SK-N-SH treated with all-trans-retinoic acid at 6 μM for 48 hours (cell line): ENCODE measurements around the gene CNGB1.

Experiments used
- ATAC-seq: fragments of 200-7000 bp; cut with Tn5 transposase; 3 replicates; pipeline ENCODE4 v1.9.1; 2020; ENCODE audit warnings: mild to moderate bottlenecking, moderate library complexity
- ARNTL ChIP-seq: fragments of 450-650 bp; formaldehyde crosslinking; IDR thresholded peaks from 2 replicates; pipeline ENCODE4 v1.5.0; 2020; ENCODE audit warnings: low read depth, mild to moderate bottlenecking, moderate library complexity, borderline replicate concordance
- BACH2 ChIP-seq: fragments of 250-450 bp; sonication (Bioruptor Pico); IDR thresholded peaks from 2 replicates; pipeline ENCODE4 v1.9.0; 2021; ENCODE audit warnings: mild to moderate bottlenecking, borderline replicate concordance
- CSDC2 ChIP-seq: fragments of 250-450 bp; sonication (Bioruptor Pico); IDR thresholded peaks from 2 replicates; pipeline ENCODE4 v1.5.0; 2020; ENCODE audit warnings: mild to moderate bottlenecking, moderate library complexity
- GLIS3 ChIP-seq: fragments of 250-450 bp; sonication (Bioruptor Pico); IDR thresholded peaks from 2 replicates; pipeline ENCODE4 v1.5.0; 2020; ENCODE audit warnings: mild to moderate bottlenecking, moderate library complexity
- ISL1 ChIP-seq: fragments of 250-450 bp; sonication (Bioruptor Pico); IDR thresholded peaks from 2 replicates; pipeline ENCODE4 v2.1.2; 2022; ENCODE audit warnings: mild to moderate bottlenecking, moderate library complexity
- OSR1 ChIP-seq: fragments of 250-450 bp; sonication (Bioruptor Pico); IDR thresholded peaks from 2 replicates; pipeline ENCODE4 v1.8.0; 2022; ENCODE audit warnings: moderate library complexity, mild to moderate bottlenecking, inconsistent platforms
- PPARA ChIP-seq: fragments of 250-450 bp; sonication (Bioruptor Pico); IDR thresholded peaks from 2 replicates; pipeline ENCODE4 v1.5.0; 2020; ENCODE audit warnings: mild to moderate bottlenecking, borderline replicate concordance
- RARB ChIP-seq: fragments of 250-450 bp; sonication (Bioruptor Pico); IDR thresholded peaks from 2 replicates; pipeline ENCODE4 v1.8.0; 2021; ENCODE audit warnings: mild to moderate bottlenecking, moderate library complexity
- SNAI2 ChIP-seq: fragments of 250-450 bp; sonication (Bioruptor Pico); IDR thresholded peaks from 2 replicates; pipeline ENCODE4 v1.5.0; 2020; ENCODE audit warnings: mild to moderate bottlenecking, moderate library complexity
- TCF4 ChIP-seq: fragments of 250-450 bp; sonication (Bioruptor Pico); IDR thresholded peaks from 2 replicates; pipeline ENCODE4 v1.8.0; 2021; ENCODE audit warnings: mild to moderate bottlenecking, moderate library complexity, borderline replicate concordance
- ZC3H10 ChIP-seq: fragments of 250-450 bp; sonication (Bioruptor Pico); IDR thresholded peaks from 2 replicates; pipeline ENCODE4 v1.5.1; 2021; ENCODE audit warnings: mild to moderate bottlenecking, moderate library complexity
- ZFP3 ChIP-seq: fragments of 250-450 bp; sonication (Bioruptor Pico); IDR thresholded peaks from 2 replicates; pipeline ENCODE4 v1.5.0; 2020; ENCODE audit warnings: mild to moderate bottlenecking, moderate library complexity
- ZFP30 ChIP-seq: fragments of 450-650 bp; formaldehyde crosslinking; IDR thresholded peaks from 2 replicates; pipeline ENCODE4 v1.5.0; 2022; ENCODE audit warnings: mild to moderate bottlenecking, moderate library complexity
- ZNF70 ChIP-seq: fragments of 450-650 bp; formaldehyde crosslinking; IDR thresholded peaks from 2 replicates; pipeline ENCODE4 v1.5.0; 2020; ENCODE audit warnings: mild to moderate bottlenecking, moderate library complexity
- ZNF8 ChIP-seq: fragments of 450-650 bp; formaldehyde crosslinking; IDR thresholded peaks from 2 replicates; pipeline ENCODE4 v1.5.0; 2020; ENCODE audit warnings: mild to moderate bottlenecking, moderate library complexity
- TF ChIP-seq, protein P1 (sequence below): fragments of 250-450 bp; sonication (Bioruptor Pico); IDR thresholded peaks from 2 replicates; pipeline ENCODE4 v1.5.0; 2020; ENCODE audit warnings: mild to moderate bottlenecking, moderate library complexity
- TF ChIP-seq, protein P2 (sequence below): fragments of 250-450 bp; sonication (Bioruptor Pico); IDR thresholded peaks from 2 replicates; pipeline ENCODE4 v1.8.0; 2021; ENCODE audit warnings: low read depth, mild to moderate bottlenecking, moderate library complexity, borderline replicate concordance
- TF ChIP-seq, protein P3 (sequence below): fragments of 250-450 bp; sonication (Bioruptor Pico); IDR thresholded peaks from 2 replicates; pipeline ENCODE4 v1.8.0; 2020; ENCODE audit warnings: mild to moderate bottlenecking, moderate library complexity, borderline replicate concordance
- TF ChIP-seq, protein P4 (sequence below): fragments of 250-450 bp; sonication (Bioruptor Pico); IDR thresholded peaks from 2 replicates; pipeline ENCODE4 v1.5.1; 2021; ENCODE audit warnings: mild to moderate bottlenecking, moderate library complexity
- TF ChIP-seq, protein P5 (sequence below): fragments of 250-450 bp; sonication (Bioruptor Pico); IDR thresholded peaks from 2 replicates; pipeline ENCODE4 v1.5.1; 2020; ENCODE audit warnings: low read depth, mild to moderate bottlenecking, moderate library complexity

The CNGB1 gene

DNA sequence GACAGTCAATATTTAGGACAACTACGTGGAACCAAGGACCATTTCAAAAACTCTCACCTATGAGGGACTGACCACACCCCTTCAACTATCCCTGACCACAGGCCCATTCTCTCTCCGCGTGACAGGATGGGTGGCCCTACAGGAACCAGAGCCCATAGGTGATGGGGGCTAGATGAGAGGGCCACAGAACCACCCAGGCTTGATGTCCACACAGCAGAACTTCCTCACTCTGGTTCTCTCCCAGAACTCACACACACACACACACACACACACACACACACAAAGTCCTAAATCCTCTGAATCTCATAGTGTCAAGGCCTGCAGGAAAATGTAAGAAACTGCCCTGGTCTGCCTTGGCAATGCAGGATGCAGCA, 28.1 kb upstream of the CNGB1 start:
- ATAC-seq = no peak

DNA sequence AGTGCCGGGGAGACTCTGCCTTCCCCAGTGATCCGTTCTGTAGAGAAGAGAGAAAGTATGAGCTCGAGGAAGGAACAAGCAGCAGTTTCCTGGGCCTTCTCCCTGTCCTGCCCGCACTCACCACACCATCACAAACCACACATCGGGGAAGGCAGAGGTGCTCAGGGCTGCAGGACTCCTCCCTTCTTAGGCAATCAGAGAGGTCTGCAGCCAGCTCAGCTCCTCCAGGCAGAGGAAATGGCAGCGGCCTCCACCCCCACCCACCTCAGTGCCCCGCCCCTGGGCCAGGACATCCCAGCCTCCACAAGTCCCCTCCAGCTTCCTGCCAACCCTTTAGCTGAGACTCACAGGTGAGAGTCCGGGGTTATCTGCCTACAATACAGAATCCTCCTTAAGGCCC, 27.6 kb upstream of the CNGB1 start:
- no peak for ATAC-seq

More for the DNA sequence above, 28.1 kb upstream of the CNGB1 start:
- no peak for TF ChIP-seq BACH2 (CRISPR knock-in tag)
- TF ChIP-seq, protein P1, sequence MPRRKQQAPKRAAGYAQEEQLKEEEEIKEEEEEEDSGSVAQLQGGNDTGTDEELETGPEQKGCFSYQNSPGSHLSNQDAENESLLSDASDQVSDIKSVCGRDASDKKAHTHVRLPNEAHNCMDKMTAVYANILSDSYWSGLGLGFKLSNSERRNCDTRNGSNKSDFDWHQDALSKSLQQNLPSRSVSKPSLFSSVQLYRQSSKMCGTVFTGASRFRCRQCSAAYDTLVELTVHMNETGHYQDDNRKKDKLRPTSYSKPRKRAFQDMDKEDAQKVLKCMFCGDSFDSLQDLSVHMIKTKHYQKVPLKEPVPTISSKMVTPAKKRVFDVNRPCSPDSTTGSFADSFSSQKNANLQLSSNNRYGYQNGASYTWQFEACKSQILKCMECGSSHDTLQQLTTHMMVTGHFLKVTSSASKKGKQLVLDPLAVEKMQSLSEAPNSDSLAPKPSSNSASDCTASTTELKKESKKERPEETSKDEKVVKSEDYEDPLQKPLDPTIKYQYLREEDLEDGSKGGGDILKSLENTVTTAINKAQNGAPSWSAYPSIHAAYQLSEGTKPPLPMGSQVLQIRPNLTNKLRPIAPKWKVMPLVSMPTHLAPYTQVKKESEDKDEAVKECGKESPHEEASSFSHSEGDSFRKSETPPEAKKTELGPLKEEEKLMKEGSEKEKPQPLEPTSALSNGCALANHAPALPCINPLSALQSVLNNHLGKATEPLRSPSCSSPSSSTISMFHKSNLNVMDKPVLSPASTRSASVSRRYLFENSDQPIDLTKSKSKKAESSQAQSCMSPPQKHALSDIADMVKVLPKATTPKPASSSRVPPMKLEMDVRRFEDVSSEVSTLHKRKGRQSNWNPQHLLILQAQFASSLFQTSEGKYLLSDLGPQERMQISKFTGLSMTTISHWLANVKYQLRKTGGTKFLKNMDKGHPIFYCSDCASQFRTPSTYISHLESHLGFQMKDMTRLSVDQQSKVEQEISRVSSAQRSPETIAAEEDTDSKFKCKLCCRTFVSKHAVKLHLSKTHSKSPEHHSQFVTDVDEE (CRISPR knock-in tag) = no peak

More for the DNA sequence above, 27.6 kb upstream of the CNGB1 start:
- TF ChIP-seq SNAI2 (CRISPR knock-in tag) (no peak), RARB (CRISPR knock-in tag) (no peak), ARNTL (CRISPR knock-in tag) (no peak), TCF4 (no peak), GLIS3 (CRISPR knock-in tag) (no peak), ZNF8 (CRISPR knock-in tag) (no peak), PPARA (CRISPR knock-in tag) (no peak), OSR1 (CRISPR knock-in tag) (no peak), ZC3H10 (CRISPR knock-in tag) (no peak), ZNF70 (no peak), BACH2 (CRISPR knock-in tag) (no peak), ZFP3 (CRISPR knock-in tag) (no peak), ZFP30 (CRISPR knock-in tag) (no peak), ISL1 (CRISPR knock-in tag) (no peak), CSDC2 (CRISPR knock-in tag) (no peak)
- TF ChIP-seq, protein P2, sequence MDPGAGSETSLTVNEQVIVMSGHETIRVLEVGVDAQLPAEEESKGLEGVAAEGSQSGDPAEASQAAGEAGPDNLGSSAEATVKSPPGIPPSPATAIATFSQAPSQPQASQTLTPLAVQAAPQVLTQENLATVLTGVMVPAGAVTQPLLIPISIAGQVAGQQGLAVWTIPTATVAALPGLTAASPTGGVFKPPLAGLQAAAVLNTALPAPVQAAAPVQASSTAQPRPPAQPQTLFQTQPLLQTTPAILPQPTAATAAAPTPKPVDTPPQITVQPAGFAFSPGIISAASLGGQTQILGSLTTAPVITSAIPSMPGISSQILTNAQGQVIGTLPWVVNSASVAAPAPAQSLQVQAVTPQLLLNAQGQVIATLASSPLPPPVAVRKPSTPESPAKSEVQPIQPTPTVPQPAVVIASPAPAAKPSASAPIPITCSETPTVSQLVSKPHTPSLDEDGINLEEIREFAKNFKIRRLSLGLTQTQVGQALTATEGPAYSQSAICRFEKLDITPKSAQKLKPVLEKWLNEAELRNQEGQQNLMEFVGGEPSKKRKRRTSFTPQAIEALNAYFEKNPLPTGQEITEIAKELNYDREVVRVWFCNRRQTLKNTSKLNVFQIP (CRISPR knock-in tag) = no peak
- TF ChIP-seq, protein P3, sequence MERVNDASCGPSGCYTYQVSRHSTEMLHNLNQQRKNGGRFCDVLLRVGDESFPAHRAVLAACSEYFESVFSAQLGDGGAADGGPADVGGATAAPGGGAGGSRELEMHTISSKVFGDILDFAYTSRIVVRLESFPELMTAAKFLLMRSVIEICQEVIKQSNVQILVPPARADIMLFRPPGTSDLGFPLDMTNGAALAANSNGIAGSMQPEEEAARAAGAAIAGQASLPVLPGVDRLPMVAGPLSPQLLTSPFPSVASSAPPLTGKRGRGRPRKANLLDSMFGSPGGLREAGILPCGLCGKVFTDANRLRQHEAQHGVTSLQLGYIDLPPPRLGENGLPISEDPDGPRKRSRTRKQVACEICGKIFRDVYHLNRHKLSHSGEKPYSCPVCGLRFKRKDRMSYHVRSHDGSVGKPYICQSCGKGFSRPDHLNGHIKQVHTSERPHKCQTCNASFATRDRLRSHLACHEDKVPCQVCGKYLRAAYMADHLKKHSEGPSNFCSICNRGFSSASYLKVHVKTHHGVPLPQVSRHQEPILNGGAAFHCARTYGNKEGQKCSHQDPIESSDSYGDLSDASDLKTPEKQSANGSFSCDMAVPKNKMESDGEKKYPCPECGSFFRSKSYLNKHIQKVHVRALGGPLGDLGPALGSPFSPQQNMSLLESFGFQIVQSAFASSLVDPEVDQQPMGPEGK (CRISPR knock-in tag) = no peak
- TF ChIP-seq, protein P4, sequence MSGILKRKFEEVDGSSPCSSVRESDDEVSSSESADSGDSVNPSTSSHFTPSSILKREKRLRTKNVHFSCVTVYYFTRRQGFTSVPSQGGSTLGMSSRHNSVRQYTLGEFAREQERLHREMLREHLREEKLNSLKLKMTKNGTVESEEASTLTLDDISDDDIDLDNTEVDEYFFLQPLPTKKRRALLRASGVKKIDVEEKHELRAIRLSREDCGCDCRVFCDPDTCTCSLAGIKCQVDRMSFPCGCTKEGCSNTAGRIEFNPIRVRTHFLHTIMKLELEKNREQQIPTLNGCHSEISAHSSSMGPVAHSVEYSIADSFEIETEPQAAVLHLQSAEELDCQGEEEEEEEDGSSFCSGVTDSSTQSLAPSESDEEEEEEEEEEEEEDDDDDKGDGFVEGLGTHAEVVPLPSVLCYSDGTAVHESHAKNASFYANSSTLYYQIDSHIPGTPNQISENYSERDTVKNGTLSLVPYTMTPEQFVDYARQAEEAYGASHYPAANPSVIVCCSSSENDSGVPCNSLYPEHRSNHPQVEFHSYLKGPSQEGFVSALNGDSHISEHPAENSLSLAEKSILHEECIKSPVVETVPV (CRISPR knock-in tag) = no peak
- TF ChIP-seq, protein P5, sequence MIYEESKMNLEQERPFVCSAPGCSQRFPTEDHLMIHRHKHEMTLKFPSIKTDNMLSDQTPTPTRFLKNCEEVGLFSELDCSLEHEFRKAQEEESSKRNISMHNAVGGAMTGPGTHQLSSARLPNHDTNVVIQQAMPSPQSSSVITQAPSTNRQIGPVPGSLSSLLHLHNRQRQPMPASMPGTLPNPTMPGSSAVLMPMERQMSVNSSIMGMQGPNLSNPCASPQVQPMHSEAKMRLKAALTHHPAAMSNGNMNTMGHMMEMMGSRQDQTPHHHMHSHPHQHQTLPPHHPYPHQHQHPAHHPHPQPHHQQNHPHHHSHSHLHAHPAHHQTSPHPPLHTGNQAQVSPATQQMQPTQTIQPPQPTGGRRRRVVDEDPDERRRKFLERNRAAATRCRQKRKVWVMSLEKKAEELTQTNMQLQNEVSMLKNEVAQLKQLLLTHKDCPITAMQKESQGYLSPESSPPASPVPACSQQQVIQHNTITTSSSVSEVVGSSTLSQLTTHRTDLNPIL (CRISPR knock-in tag) = no peak
- TF ChIP-seq, protein P1 (CRISPR knock-in tag) = no peak
